Panc1 (cell line): Measurements from ENCODE around the gene UBR3. TPM values are rescaled to one million over a fixed set of nuclear protein-coding genes. Genes with fewer than 3 reads are reported as not detected.
"Not testable (repeated sequence)": the region's sequence is repeated elsewhere in the genome, so short reads cannot be mapped to it uniquely, and the experiment has no call there.

Source experiments
- ATAC-seq: fragments of 200-7000 bp; cut with Tn5 transposase; 2 replicates; pipeline ENCODE4 v1.9.1; 2020; ENCODE audit warnings: mild to moderate bottlenecking, moderate library complexity
- BruUV-seq: library from RNA; stranded (reverse); fragments of 400-500 nt; replicated peaks from 2 replicates; lab custom pipeline; 2021; lab: Mats Ljungman, UMichigan
- CTCF ChIA-PET: fragments of 300-600 bp; sonication (Branson Sonifier 250); formaldehyde crosslinking; loops from one replicate; lab custom pipeline; 2022; ENCODE audit warnings: antibody characterized with exemption; lab: Charles Lee
- POLR2A ChIA-PET: fragments of 300-600 bp; sonication (Branson Sonifier 250); formaldehyde crosslinking; loops from one replicate; lab custom pipeline; 2022; ENCODE audit warnings: antibody characterized with exemption; lab: Charles Lee
- DNase-seq: peaks from one replicate; pipeline ENCODE4 v3.0.0-alpha.2; 2010; ENCODE audit warnings: low read depth, low spot score
- H3K27ac ChIP-seq: 2 replicates; pipeline ENCODE4 v1.5.1; 2011; ENCODE audit warnings: mild to moderate bottlenecking, low read length, inconsistent platforms
- H3K27me3 ChIP-seq: fragments of 200-500 bp; sonication (Bioruptor generic); 2 replicates; pipeline ENCODE4 v1.6.0; 2014; ENCODE audit warnings: low read length, inconsistent platforms; ENCODE audit not compliant: control insufficient read depth, insufficient read depth
- H3K36me3 ChIP-seq: fragments of 200-500 bp; sonication (Bioruptor generic); 2 replicates; pipeline ENCODE4 v1.5.1; 2014; ENCODE audit warnings: inconsistent platforms, mild to moderate bottlenecking, low read length, moderate library complexity; ENCODE audit not compliant: control insufficient read depth, insufficient read depth
- H3K4me1 ChIP-seq: 2 replicates; pipeline ENCODE4 v1.5.1; 2011; ENCODE audit warnings: inconsistent platforms, mild to moderate bottlenecking, low read length, moderate library complexity; ENCODE audit not compliant: control insufficient read depth, insufficient read depth
- H3K4me3 ChIP-seq, 2 experiments: 2 replicates each; pipeline ENCODE4 v1.5.1; 2011 to 2012; ENCODE audit warnings: low read depth in 2 of 2, low read length in 2 of 2, mild to moderate bottlenecking in 2 of 2, inconsistent platforms in 1 of 2, moderate library complexity in 1 of 2
- H3K9me3 ChIP-seq: fragments of 200-500 bp; sonication (Bioruptor generic); 2 replicates; pipeline ENCODE4 v1.5.1; 2014; ENCODE audit warnings: low read depth, mild to moderate bottlenecking, inconsistent platforms, low read length, moderate library complexity; ENCODE audit not compliant: control insufficient read depth, insufficient read depth
- POLR2AphosphoS5 ChIP-seq: IDR thresholded peaks from 2 replicates; pipeline ENCODE4 v1.6.1; 2012; ENCODE audit warnings: mild to moderate bottlenecking, low read depth, low read length, moderate library complexity
- SIN3A ChIP-seq: IDR thresholded peaks from 2 replicates; pipeline ENCODE4 v1.6.1; 2012; ENCODE audit warnings: low read depth, mild to moderate bottlenecking, low read length, moderate library complexity, borderline replicate concordance; ENCODE audit not compliant: insufficient read depth
- TCF7L2 ChIP-seq: IDR thresholded peaks from 2 replicates; pipeline ENCODE4 v1.6.1; 2011; ENCODE audit warnings: mild to moderate bottlenecking, low read depth, low read length, inconsistent platforms
- in situ Hi-C: cut with HindIII; loops from 2 replicates; pipeline ENCODE4 v1.10.0; 2016; ENCODE audit warnings: low sequenced_read_pairs, low pct_unique_long_range_greater_than_20kb
- intact Hi-C: fragments of 100-400 bp; cut with micrococcal nuclease; formaldehyde crosslinking; loops from one replicate; pipeline ENCODE4 v1.10.0; 2022; ENCODE audit not compliant: unreplicated experiment
- total RNA-seq: library from RNA; stranded (reverse); gene quantifications from one replicate; pipeline ENCODE4 v1.2.1, GENCODE V29; 2021; ENCODE audit not compliant: unreplicated experiment
- TF ChIP-seq, protein P1 (sequence below): fragments of 450-650 bp; IDR thresholded peaks from 2 replicates; pipeline ENCODE4 v1.5.1; 2017; ENCODE audit warnings: mild to moderate bottlenecking
- TF ChIP-seq, protein P2 (sequence below), 2 experiments: IDR thresholded peaks; 2 replicates each; pipeline ENCODE4 v1.6.1; 2011 to 2012; ENCODE audit warnings: low read depth in 2 of 2, control low read depth in 1 of 2, low read length in 1 of 2, mild to moderate bottlenecking in 1 of 2, moderate library complexity in 1 of 2; ENCODE audit not compliant: insufficient read depth in 1 of 2

UBR3 gene
- total RNA-seq, 1 experiment from 2014 or later, result 27.9 TPM

DNA sequence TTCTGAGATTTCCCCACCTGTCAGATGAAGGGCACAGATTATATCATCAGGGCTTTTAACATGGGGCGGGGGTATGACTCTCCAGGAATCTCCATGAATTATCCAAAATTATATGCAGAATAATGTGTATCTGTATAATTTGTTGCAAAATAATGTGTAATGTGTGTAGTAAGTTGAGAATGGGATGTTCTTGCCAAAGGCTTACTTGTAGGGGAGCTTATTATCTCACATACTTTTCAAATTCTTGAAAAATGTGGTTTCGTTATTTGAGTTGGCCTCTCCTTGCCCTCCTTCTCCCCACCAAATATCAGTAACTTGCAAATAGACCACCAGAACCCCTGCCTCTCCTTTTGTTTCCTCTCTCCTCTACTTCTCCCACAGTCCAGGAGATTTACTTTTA is 35.6 kb downstream of the UBR3 start:
- ChIA-PET POLR2A (no interaction called here), CTCF (no interaction called here)
- no peak overlapping the region for H3K4me3 ChIP-seq
- intact Hi-C loops, result no loop called here
- H3K27ac ChIP-seq, result no peak overlapping the region
- no peak for TF ChIP-seq TCF7L2
- TF ChIP-seq, protein P1, sequence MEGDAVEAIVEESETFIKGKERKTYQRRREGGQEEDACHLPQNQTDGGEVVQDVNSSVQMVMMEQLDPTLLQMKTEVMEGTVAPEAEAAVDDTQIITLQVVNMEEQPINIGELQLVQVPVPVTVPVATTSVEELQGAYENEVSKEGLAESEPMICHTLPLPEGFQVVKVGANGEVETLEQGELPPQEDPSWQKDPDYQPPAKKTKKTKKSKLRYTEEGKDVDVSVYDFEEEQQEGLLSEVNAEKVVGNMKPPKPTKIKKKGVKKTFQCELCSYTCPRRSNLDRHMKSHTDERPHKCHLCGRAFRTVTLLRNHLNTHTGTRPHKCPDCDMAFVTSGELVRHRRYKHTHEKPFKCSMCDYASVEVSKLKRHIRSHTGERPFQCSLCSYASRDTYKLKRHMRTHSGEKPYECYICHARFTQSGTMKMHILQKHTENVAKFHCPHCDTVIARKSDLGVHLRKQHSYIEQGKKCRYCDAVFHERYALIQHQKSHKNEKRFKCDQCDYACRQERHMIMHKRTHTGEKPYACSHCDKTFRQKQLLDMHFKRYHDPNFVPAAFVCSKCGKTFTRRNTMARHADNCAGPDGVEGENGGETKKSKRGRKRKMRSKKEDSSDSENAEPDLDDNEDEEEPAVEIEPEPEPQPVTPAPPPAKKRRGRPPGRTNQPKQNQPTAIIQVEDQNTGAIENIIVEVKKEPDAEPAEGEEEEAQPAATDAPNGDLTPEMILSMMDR, result no peak
- TF ChIP-seq, protein P2, sequence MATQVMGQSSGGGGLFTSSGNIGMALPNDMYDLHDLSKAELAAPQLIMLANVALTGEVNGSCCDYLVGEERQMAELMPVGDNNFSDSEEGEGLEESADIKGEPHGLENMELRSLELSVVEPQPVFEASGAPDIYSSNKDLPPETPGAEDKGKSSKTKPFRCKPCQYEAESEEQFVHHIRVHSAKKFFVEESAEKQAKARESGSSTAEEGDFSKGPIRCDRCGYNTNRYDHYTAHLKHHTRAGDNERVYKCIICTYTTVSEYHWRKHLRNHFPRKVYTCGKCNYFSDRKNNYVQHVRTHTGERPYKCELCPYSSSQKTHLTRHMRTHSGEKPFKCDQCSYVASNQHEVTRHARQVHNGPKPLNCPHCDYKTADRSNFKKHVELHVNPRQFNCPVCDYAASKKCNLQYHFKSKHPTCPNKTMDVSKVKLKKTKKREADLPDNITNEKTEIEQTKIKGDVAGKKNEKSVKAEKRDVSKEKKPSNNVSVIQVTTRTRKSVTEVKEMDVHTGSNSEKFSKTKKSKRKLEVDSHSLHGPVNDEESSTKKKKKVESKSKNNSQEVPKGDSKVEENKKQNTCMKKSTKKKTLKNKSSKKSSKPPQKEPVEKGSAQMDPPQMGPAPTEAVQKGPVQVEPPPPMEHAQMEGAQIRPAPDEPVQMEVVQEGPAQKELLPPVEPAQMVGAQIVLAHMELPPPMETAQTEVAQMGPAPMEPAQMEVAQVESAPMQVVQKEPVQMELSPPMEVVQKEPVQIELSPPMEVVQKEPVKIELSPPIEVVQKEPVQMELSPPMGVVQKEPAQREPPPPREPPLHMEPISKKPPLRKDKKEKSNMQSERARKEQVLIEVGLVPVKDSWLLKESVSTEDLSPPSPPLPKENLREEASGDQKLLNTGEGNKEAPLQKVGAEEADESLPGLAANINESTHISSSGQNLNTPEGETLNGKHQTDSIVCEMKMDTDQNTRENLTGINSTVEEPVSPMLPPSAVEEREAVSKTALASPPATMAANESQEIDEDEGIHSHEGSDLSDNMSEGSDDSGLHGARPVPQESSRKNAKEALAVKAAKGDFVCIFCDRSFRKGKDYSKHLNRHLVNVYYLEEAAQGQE (IDR thresholded peaks at IDR 0.05; ENCODE audit: insufficient read depth in 1 of 2, low read depth in 2 of 2, low read length in 1 of 2), result no peak
- TF ChIP-seq SIN3A, result no peak
- TF ChIP-seq POLR2AphosphoS5, result no peak
- no peaks in the 10 kb centered on the region for H3K4me1 ChIP-seq
- H3K27me3 ChIP-seq, result no peaks in the 10 kb centered on the region
- in situ Hi-C loops, result no loop called here
- DNase-seq, result no peak
- H3K36me3 ChIP-seq, result no peaks in the 10 kb centered on the region
- ATAC-seq, result no peak
- BruUV-seq, result no TSS peak
- H3K9me3 ChIP-seq, result no peaks in the 10 kb centered on the region

DNA sequence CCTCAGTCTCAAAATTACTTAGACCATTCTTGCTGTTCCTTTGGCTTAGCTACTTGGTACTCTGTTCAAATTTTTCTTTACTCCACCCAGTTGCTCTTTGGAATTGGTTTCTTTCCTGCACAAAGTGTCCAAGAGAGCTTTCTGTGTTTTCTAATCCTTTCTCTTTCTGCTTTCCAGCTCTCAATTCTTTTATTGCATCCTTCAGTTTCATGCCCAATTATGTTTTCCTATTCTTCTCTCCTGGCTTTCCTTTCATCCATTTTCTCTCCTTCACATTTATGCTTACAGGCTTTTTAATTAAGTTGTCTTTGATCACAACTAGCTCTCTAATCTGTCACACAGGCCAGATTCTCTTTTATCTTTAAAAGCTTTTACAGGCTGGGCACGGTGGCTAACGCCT is 38.2 kb downstream of the UBR3 start:
- intact Hi-C loops (no loop called here), in situ Hi-C loops (no loop called here)
- H3K27ac ChIP-seq, result no peak overlapping the region
- H3K36me3 ChIP-seq, result no peaks in the 10 kb centered on the region
- BruUV-seq, result no TSS peak
- H3K27me3 ChIP-seq, result no peaks in the 10 kb centered on the region
- DNase-seq (no peak), ATAC-seq (no peak)
- no peaks in the 10 kb centered on the region for H3K9me3 ChIP-seq
- CTCF ChIA-PET, result interaction anchor here (1.0 kb wide), 1 partner anchor 14 kb away, joined by 3 read pairs; no protein-coding TSS in a partner anchor
- TF ChIP-seq, protein P1, result no peak
- TF ChIP-seq TCF7L2, result no peak
- TF ChIP-seq, protein P2 (IDR thresholded peaks at IDR 0.05; ENCODE audit: insufficient read depth in 1 of 2, low read depth in 2 of 2, low read length in 1 of 2), result no peak
- TF ChIP-seq POLR2AphosphoS5, result no peak
- TF ChIP-seq SIN3A, result no peak
- POLR2A ChIA-PET, result no interaction called here
- no peaks in the 10 kb centered on the region; the same call in 1 of the 2 replicates for H3K4me1 ChIP-seq
- H3K4me3 ChIP-seq, result no peak overlapping the region

DNA sequence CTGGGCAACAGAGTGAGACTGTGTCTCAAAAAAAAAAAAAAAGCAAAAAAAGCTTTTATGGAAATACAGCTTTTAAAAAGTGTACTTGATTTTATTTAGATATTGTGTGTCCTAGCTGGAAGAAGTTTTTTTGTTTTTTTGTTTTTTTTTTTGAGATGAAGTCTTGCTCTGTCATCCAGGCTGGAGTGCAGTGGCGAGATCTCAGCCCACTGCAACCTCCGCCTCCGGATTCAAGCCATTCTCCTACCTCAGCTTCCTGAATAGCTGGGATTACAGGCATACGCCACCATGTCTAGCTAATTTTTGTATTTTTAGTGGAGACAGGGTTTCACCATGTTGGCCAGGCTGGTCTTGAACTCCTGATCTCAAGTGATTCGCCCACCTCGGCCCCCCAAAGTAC is 39.0 kb downstream of the UBR3 start:
- H3K27ac ChIP-seq, H3K4me1 ChIP-seq, H3K9me3 ChIP-seq, ATAC-seq, BruUV-seq, H3K36me3 ChIP-seq, DNase-seq, CTCF ChIA-PET, H3K4me3 ChIP-seq, POLR2A ChIA-PET, in situ Hi-C loops, H3K27me3 ChIP-seq, intact Hi-C loops: not testable (repeated sequence)
